Esophagus squamous epithelium (tissue), 5 donors: ENCODE results near the gene CYP4F8. TPM values are rescaled to one million over a fixed set of nuclear protein-coding genes. Genes with fewer than 3 reads are reported as not detected.

Experiments used
- DNase-seq: peaks from one replicate; lab custom pipeline; 2025; lab: John Stamatoyannopoulos, UW
- H3K27ac ChIP-seq, 4 donors: fragments of 200-600 bp; sonication (generic); one replicate each; pipeline ENCODE4 v1.5.1; 2016 to 2019; ENCODE audit warnings: mild to moderate bottlenecking in 1 of 4
- H3K27me3 ChIP-seq, 4 donors: fragments of 200-600 bp; sonication (generic); 1 replicate in 3 of 4; 2 replicates in 1 of 4; pipeline versions ENCODE4 v1.5.1 to v1.6.0; 2017 to 2021; ENCODE audit warnings: antibody characterized with exemption in 1 of 4
- H3K36me3 ChIP-seq, 3 donors: fragments of 200-600 bp; sonication (generic); one replicate each; pipeline ENCODE4 v1.5.1; 2016 to 2019
- H3K4me1 ChIP-seq, 3 donors: fragments of 200-600 bp; sonication (generic); one replicate each; pipeline ENCODE4 v1.5.1; 2017 to 2019
- H3K4me3 ChIP-seq, 4 donors: fragments of 200-600 bp; sonication (generic); 1 replicate in 3 of 4; 2 replicates in 1 of 4; pipeline ENCODE4 v1.5.1; 2016 to 2019; ENCODE audit warnings: mild to moderate bottlenecking in 2 of 4, moderate library complexity in 1 of 4
- H3K9me3 ChIP-seq, 3 donors: fragments of 200-600 bp; sonication (generic); one replicate each; pipeline ENCODE4 v1.5.1; 2016 to 2019
- POLR2A ChIP-seq, 4 donors: fragments of 450-650 bp; IDR thresholded peaks; one replicate each; pipeline ENCODE4 v1.6.1; 2017; ENCODE audit warnings: antibody characterized with exemption in 4 of 4, mild to moderate bottlenecking in 4 of 4, moderate library complexity in 3 of 4
- WGBS, 2 donors: methylation state at CpG; one replicate each; pipeline ENCODE4 v1.1.5; 2018; 5-methylcytosine and 5-hydroxymethylcytosine counted together
- intact Hi-C: fragments of 100-400 bp; cut with DNase I; formaldehyde crosslinking; loops from one replicate; pipeline ENCODE4 v1.15.0; 2022
- total RNA-seq, 4 donors: library from RNA; depleted of rRNA; stranded (reverse); fragments of >200 nt; gene quantifications; one replicate each; pipeline ENCODE4 v1.1.0, GENCODE V29; 2016
- TF ChIP-seq, protein P1 (sequence below), 6 experiments: fragments of 450-650 bp in 4 of 6; fragments of 200-600 bp in 2 of 6; sonication (generic) in 2 of 6; IDR thresholded peaks; one replicate each; pipeline ENCODE4 v1.5.1; 2016 to 2019; ENCODE audit warnings: antibody characterized with exemption in 6 of 6, mild to moderate bottlenecking in 4 of 6, moderate library complexity in 4 of 6
- donor health status: DM: yes; HTN: yes; CAD: no.

CYP4F8 gene
- total RNA-seq: not detected

- H3K36me3 ChIP-seq: no peaks in the 10 kb centered on the region
- WGBS, 2 donors: 29 to 45% methylated on average over 5 to 6 of the region's 8 CpGs
- peaks cover 0 to 58% (median 0%) of the 10 kb centered on the region in 4 donors for H3K27me3 ChIP-seq
- no peaks in the 10 kb centered on the region for H3K9me3 ChIP-seq
- intact Hi-C loops: no loop called here
- no peak within 1 kb of the TSS for H3K4me3 ChIP-seq
- TF ChIP-seq POLR2A (IDR thresholded peaks at IDR 0.05): no peak
- TF ChIP-seq, protein P1, sequence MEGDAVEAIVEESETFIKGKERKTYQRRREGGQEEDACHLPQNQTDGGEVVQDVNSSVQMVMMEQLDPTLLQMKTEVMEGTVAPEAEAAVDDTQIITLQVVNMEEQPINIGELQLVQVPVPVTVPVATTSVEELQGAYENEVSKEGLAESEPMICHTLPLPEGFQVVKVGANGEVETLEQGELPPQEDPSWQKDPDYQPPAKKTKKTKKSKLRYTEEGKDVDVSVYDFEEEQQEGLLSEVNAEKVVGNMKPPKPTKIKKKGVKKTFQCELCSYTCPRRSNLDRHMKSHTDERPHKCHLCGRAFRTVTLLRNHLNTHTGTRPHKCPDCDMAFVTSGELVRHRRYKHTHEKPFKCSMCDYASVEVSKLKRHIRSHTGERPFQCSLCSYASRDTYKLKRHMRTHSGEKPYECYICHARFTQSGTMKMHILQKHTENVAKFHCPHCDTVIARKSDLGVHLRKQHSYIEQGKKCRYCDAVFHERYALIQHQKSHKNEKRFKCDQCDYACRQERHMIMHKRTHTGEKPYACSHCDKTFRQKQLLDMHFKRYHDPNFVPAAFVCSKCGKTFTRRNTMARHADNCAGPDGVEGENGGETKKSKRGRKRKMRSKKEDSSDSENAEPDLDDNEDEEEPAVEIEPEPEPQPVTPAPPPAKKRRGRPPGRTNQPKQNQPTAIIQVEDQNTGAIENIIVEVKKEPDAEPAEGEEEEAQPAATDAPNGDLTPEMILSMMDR (IDR thresholded peaks at IDR 0.05): no peak
- H3K4me1 ChIP-seq: peaks cover 0 to 3% (median 0%) of the 10 kb centered on the region in 3 donors
- DNase-seq: no peak
- H3K27ac ChIP-seq: no peak within 1 kb of the TSS
Measured at GRCh38 chr19:15614507-15615379, at the start of gene CYP4F8. CYP4F8 (plus strand) TSS chr19:15615218; CDS start chr19:15615617, 399 bp downstream.

GRCh38 chr19:15570420-15570819, 44.6 kb upstream of the CYP4F8 start:
- whole genome bisulfite sequencing, 2 donors: 75 to 78% methylated on average over 3 of the region's 3 CpGs
- no peaks in the 10 kb centered on the region for H3K9me3 ChIP-seq
- TF ChIP-seq, protein P1 (IDR thresholded peaks at IDR 0.05): no peak
- TF ChIP-seq POLR2A (IDR thresholded peaks at IDR 0.05): no peak
- intact Hi-C loops: no loop called here
- no peak overlapping the region for H3K27ac ChIP-seq
- H3K36me3 ChIP-seq: no peaks in the 10 kb centered on the region
- DNase-seq: no peak
- no peak overlapping the region for H3K4me3 ChIP-seq
- peaks cover 0 to 40% (median 0%) of the 10 kb centered on the region in 4 donors for H3K27me3 ChIP-seq
- H3K4me1 ChIP-seq: no peaks in the 10 kb centered on the region

DNA sequence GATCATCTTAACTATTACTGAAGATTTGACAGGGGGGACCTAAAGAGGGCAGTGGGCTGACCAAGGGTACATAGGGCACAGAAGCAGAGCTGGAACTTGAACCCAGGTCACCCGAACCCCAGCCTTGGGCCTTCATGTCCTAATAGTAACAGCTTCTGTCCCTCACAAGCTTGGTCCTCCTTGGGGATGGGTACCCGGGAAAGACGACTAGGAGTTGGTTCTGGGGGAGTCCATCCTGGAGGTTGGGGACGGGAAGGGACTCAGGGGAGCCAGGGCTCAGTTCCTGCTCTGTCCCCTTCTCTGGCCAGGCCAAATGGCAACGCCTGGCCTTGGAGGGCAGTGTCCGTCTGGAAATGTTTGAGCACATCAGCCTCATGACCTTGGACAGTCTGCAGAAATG, 39.6 kb upstream of the CYP4F8 start:
- Histone ChIP-seq H3K27me3 (peaks cover 0 to 23% (median 0%) of the 10 kb centered on the region in 4 donors), H3K36me3 (no peaks in the 10 kb centered on the region), H3K4me3 (no peak overlapping the region), H3K4me1 (no peaks in the 10 kb centered on the region), H3K9me3 (no peaks in the 10 kb centered on the region), H3K27ac (no peak overlapping the region)
- no peak for DNase-seq
- intact Hi-C loops: no loop called here
- TF ChIP-seq, protein P1 (IDR thresholded peaks at IDR 0.05): no peak
- no peak for TF ChIP-seq POLR2A (IDR thresholded peaks at IDR 0.05)
- WGBS, 2 donors: 54 to 60% methylated on average over 1 to 6 of the region's 6 CpGs

- no peaks in the 10 kb centered on the region for H3K9me3 ChIP-seq
- no peak overlapping the region for H3K4me3 ChIP-seq
- 76 to 77% methylated on average over 8 to 11 of the region's 12 CpGs for WGBS, 2 donors
- no peak for DNase-seq
- H3K4me1 ChIP-seq: no peaks in the 10 kb centered on the region
- TF ChIP-seq, protein P1 (IDR thresholded peaks at IDR 0.05): no peak
- no peak for TF ChIP-seq POLR2A (IDR thresholded peaks at IDR 0.05)
- peaks cover 0 to 28% (median 0%) of the 10 kb centered on the region in 4 donors for H3K27me3 ChIP-seq
- intact Hi-C loops: no loop called here
- H3K36me3 ChIP-seq: no peaks in the 10 kb centered on the region
- no peak overlapping the region for H3K27ac ChIP-seq
Measured at GRCh38 chr19:15576526-15577156, 38.4 kb upstream of the CYP4F8 start.
